GM23338 (cell line): Measurements from ENCODE around the gene EYA4.

ENCODE experiments used
- CREB1 ChIP-seq: fragments of 250-450 bp; sonication (Bioruptor Pico); IDR thresholded peaks from 2 replicates; pipeline ENCODE4 v1.5.0; 2020; ENCODE audit warnings: low read depth, mild to moderate bottlenecking, moderate library complexity
- CTCF ChIP-seq, 2 experiments: fragments of 200-600 bp in 1 of 2; sonication (generic) in 1 of 2; conservative IDR thresholded peaks; 2 replicates each; pipeline versions ENCODE4 v1.5.1 to v1.6.1; 2016 to 2017; ENCODE audit warnings: antibody characterized with exemption in 2 of 2, low read depth in 2 of 2, mild to moderate bottlenecking in 2 of 2, moderate library complexity in 1 of 2
- POLR2AphosphoS5 ChIP-seq: IDR thresholded peaks from 2 replicates; pipeline ENCODE4 v1.6.1; 2016; ENCODE audit warnings: antibody characterized with exemption, low read depth

GRCh38 chr6:133441491-133441890 lies 200.3 kb downstream of the EYA4 start:
- TF ChIP-seq CTCF (conservative IDR thresholded peaks at IDR 0.05; ENCODE audit: low read depth in 2 of 2) (no peak), CREB1 (CRISPR knock-in tag) (no peak), POLR2AphosphoS5 (no peak)
